Panc1 (cell line): Measurements from ENCODE around the gene NQO1. TPM values are rescaled to one million over a fixed set of nuclear protein-coding genes. Genes with fewer than 3 reads are reported as not detected.
A peak's percentile ranks its signal among the peaks of the same experiment; 100 is the strongest.

Experiments
- ATAC-seq: fragments of 200-7000 bp; cut with Tn5 transposase; 2 replicates; pipeline ENCODE4 v1.9.1; 2020; ENCODE audit warnings: mild to moderate bottlenecking, moderate library complexity
- BruUV-seq: library from RNA; stranded (reverse); fragments of 400-500 nt; replicated peaks from 2 replicates; lab custom pipeline; 2021; lab: Mats Ljungman, UMichigan
- CTCF ChIA-PET: fragments of 300-600 bp; sonication (Branson Sonifier 250); formaldehyde crosslinking; loops from one replicate; lab custom pipeline; 2022; ENCODE audit warnings: antibody characterized with exemption; lab: Charles Lee
- POLR2A ChIA-PET: fragments of 300-600 bp; sonication (Branson Sonifier 250); formaldehyde crosslinking; loops from one replicate; lab custom pipeline; 2022; ENCODE audit warnings: antibody characterized with exemption; lab: Charles Lee
- DNase-seq: peaks from one replicate; pipeline ENCODE4 v3.0.0-alpha.2; 2010; ENCODE audit warnings: low read depth, low spot score
- H3K27ac ChIP-seq: 2 replicates; pipeline ENCODE4 v1.5.1; 2011; ENCODE audit warnings: mild to moderate bottlenecking, low read length, inconsistent platforms
- H3K27me3 ChIP-seq: fragments of 200-500 bp; sonication (Bioruptor generic); 2 replicates; pipeline ENCODE4 v1.6.0; 2014; ENCODE audit warnings: low read length, inconsistent platforms; ENCODE audit not compliant: control insufficient read depth, insufficient read depth
- H3K36me3 ChIP-seq: fragments of 200-500 bp; sonication (Bioruptor generic); 2 replicates; pipeline ENCODE4 v1.5.1; 2014; ENCODE audit warnings: inconsistent platforms, mild to moderate bottlenecking, low read length, moderate library complexity; ENCODE audit not compliant: control insufficient read depth, insufficient read depth
- H3K4me1 ChIP-seq: 2 replicates; pipeline ENCODE4 v1.5.1; 2011; ENCODE audit warnings: inconsistent platforms, mild to moderate bottlenecking, low read length, moderate library complexity; ENCODE audit not compliant: control insufficient read depth, insufficient read depth
- H3K4me3 ChIP-seq, 2 experiments: 2 replicates each; pipeline ENCODE4 v1.5.1; 2011 to 2012; ENCODE audit warnings: low read depth in 2 of 2, low read length in 2 of 2, mild to moderate bottlenecking in 2 of 2, inconsistent platforms in 1 of 2, moderate library complexity in 1 of 2
- H3K9me3 ChIP-seq: fragments of 200-500 bp; sonication (Bioruptor generic); 2 replicates; pipeline ENCODE4 v1.5.1; 2014; ENCODE audit warnings: low read depth, mild to moderate bottlenecking, inconsistent platforms, low read length, moderate library complexity; ENCODE audit not compliant: control insufficient read depth, insufficient read depth
- POLR2AphosphoS5 ChIP-seq: IDR thresholded peaks from 2 replicates; pipeline ENCODE4 v1.6.1; 2012; ENCODE audit warnings: mild to moderate bottlenecking, low read depth, low read length, moderate library complexity
- SIN3A ChIP-seq: IDR thresholded peaks from 2 replicates; pipeline ENCODE4 v1.6.1; 2012; ENCODE audit warnings: low read depth, mild to moderate bottlenecking, low read length, moderate library complexity, borderline replicate concordance; ENCODE audit not compliant: insufficient read depth
- TCF7L2 ChIP-seq: IDR thresholded peaks from 2 replicates; pipeline ENCODE4 v1.6.1; 2011; ENCODE audit warnings: mild to moderate bottlenecking, low read depth, low read length, inconsistent platforms
- in situ Hi-C: cut with HindIII; loops from 2 replicates; pipeline ENCODE4 v1.10.0; 2016; ENCODE audit warnings: low sequenced_read_pairs, low pct_unique_long_range_greater_than_20kb
- intact Hi-C: fragments of 100-400 bp; cut with micrococcal nuclease; formaldehyde crosslinking; loops from one replicate; pipeline ENCODE4 v1.10.0; 2022; ENCODE audit not compliant: unreplicated experiment
- total RNA-seq: library from RNA; stranded (reverse); gene quantifications from one replicate; pipeline ENCODE4 v1.2.1, GENCODE V29; 2021; ENCODE audit not compliant: unreplicated experiment
- TF ChIP-seq, protein P1 (sequence below), 2 experiments: IDR thresholded peaks; 2 replicates each; pipeline ENCODE4 v1.6.1; 2011 to 2012; ENCODE audit warnings: low read depth in 2 of 2, control low read depth in 1 of 2, low read length in 1 of 2, mild to moderate bottlenecking in 1 of 2, moderate library complexity in 1 of 2; ENCODE audit not compliant: insufficient read depth in 1 of 2
- TF ChIP-seq, protein P2 (sequence below): fragments of 450-650 bp; IDR thresholded peaks from 2 replicates; pipeline ENCODE4 v1.5.1; 2017; ENCODE audit warnings: mild to moderate bottlenecking

Gene NQO1
- total RNA-seq, 1 experiment from 2014 or later, result 147 TPM

- TF ChIP-seq POLR2AphosphoS5 (no peak), TCF7L2 (no peak), SIN3A (no peak)
- TF ChIP-seq, protein P1, sequence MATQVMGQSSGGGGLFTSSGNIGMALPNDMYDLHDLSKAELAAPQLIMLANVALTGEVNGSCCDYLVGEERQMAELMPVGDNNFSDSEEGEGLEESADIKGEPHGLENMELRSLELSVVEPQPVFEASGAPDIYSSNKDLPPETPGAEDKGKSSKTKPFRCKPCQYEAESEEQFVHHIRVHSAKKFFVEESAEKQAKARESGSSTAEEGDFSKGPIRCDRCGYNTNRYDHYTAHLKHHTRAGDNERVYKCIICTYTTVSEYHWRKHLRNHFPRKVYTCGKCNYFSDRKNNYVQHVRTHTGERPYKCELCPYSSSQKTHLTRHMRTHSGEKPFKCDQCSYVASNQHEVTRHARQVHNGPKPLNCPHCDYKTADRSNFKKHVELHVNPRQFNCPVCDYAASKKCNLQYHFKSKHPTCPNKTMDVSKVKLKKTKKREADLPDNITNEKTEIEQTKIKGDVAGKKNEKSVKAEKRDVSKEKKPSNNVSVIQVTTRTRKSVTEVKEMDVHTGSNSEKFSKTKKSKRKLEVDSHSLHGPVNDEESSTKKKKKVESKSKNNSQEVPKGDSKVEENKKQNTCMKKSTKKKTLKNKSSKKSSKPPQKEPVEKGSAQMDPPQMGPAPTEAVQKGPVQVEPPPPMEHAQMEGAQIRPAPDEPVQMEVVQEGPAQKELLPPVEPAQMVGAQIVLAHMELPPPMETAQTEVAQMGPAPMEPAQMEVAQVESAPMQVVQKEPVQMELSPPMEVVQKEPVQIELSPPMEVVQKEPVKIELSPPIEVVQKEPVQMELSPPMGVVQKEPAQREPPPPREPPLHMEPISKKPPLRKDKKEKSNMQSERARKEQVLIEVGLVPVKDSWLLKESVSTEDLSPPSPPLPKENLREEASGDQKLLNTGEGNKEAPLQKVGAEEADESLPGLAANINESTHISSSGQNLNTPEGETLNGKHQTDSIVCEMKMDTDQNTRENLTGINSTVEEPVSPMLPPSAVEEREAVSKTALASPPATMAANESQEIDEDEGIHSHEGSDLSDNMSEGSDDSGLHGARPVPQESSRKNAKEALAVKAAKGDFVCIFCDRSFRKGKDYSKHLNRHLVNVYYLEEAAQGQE (IDR thresholded peaks at IDR 0.05; ENCODE audit: insufficient read depth in 1 of 2, low read depth in 2 of 2, low read length in 1 of 2), result no peak
- TF ChIP-seq, protein P2, sequence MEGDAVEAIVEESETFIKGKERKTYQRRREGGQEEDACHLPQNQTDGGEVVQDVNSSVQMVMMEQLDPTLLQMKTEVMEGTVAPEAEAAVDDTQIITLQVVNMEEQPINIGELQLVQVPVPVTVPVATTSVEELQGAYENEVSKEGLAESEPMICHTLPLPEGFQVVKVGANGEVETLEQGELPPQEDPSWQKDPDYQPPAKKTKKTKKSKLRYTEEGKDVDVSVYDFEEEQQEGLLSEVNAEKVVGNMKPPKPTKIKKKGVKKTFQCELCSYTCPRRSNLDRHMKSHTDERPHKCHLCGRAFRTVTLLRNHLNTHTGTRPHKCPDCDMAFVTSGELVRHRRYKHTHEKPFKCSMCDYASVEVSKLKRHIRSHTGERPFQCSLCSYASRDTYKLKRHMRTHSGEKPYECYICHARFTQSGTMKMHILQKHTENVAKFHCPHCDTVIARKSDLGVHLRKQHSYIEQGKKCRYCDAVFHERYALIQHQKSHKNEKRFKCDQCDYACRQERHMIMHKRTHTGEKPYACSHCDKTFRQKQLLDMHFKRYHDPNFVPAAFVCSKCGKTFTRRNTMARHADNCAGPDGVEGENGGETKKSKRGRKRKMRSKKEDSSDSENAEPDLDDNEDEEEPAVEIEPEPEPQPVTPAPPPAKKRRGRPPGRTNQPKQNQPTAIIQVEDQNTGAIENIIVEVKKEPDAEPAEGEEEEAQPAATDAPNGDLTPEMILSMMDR, result no peak
- Histone ChIP-seq H3K27me3 (no peaks in the 10 kb centered on the region), H3K27ac (no peak overlapping the region), H3K36me3 (peaks cover 13% of the 10 kb centered on the region), H3K4me1 (no peaks in the 10 kb centered on the region), H3K4me3 (no peak overlapping the region), H3K9me3 (no peaks in the 10 kb centered on the region)
- in situ Hi-C loops, result no loop called here
- ChIA-PET CTCF (no interaction called here), POLR2A (no interaction called here)
- ATAC-seq (no peak), DNase-seq (no peak)
- intact Hi-C loops, result no loop called here
- BruUV-seq, result TSS peak; percentile 72
These were observed 15.9 kb upstream of the NQO1 start for GRCh38 chr16:69741951-69742904.

- Histone ChIP-seq H3K4me3 (no peak overlapping the region), H3K27ac (no peak overlapping the region), H3K9me3 (no peaks in the 10 kb centered on the region), H3K4me1 (no peaks in the 10 kb centered on the region), H3K27me3 (no peaks in the 10 kb centered on the region), H3K36me3 (peaks cover 13% of the 10 kb centered on the region)
- TF ChIP-seq, protein P1 (IDR thresholded peaks at IDR 0.05; ENCODE audit: insufficient read depth in 1 of 2, low read depth in 2 of 2, low read length in 1 of 2), result no peak
- TF ChIP-seq POLR2AphosphoS5, result no peak
- no TSS peak for BruUV-seq
- in situ Hi-C loops, result no loop called here
- ChIA-PET CTCF (no interaction called here), POLR2A (no interaction called here)
- intact Hi-C loops, result no loop called here
- DNase-seq, result no peak
- no peak for ATAC-seq
These were observed 15.2 kb upstream of the NQO1 start for GRCh38 chr16:69741519-69741918.
